ENCODE results near the gene FKBP2. TPM values are rescaled to one million over a fixed set of nuclear protein-coding genes. Genes with fewer than 3 reads are reported as not detected.

The FKBP2 gene
- total and polyA plus RNA-seq, 5 donors from 2014 or later, result 21.1 to 47.8 (median 42.6) TPM

DNA sequence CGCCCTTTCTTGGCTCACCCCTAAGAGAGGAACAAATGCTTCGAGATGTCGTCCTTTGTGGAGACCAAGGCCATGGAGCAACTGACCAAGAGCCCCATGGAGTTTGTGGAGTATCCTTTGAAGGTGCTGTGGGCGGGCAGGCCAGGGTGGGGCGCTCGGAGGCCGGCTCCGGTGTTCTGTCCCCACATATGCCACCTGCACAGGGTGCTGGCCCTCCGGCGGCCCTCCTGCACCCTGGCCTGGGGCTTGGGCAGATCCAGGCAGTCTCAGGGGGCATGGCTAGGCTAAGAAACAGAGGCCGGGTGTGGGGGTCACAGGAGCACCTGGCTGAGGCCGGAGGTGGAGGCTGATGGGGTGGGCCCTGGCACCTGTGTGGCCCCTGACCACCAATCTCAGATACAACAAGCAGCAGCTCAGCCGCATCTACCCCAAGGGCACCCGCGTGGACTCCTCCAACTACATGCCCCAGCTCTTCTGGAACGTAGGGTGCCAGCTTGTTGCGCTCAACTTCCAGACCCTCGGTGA, 20.7 kb downstream of the FKBP2 start:
- H3K4me1 Mint-ChIP-seq, result peaks cover 0 to 9% (median 6%) of the 10 kb centered on the region in 4 donors
- H3K27ac ChIP-seq (ENCODE audit: insufficient read depth, low read length, poor library complexity, severe bottlenecking), result no peak overlapping the region
- no peaks in the 10 kb centered on the region for H3K9me3 ChIP-seq (ENCODE audit: control insufficient read depth in 2 of 2, low read length in 2 of 2)
- H3K27me3 ChIP-seq (ENCODE audit: control insufficient read depth, insufficient read depth, low read length), result no peaks in the 10 kb centered on the region
- H3K36me3 ChIP-seq (ENCODE audit: control insufficient read depth, insufficient read depth, low read length), result peaks cover 4% of the 10 kb centered on the region
- no peak overlapping the region for H3K4me3 ChIP-seq (ENCODE audit: low read depth, low read length)
- no peaks in the 10 kb centered on the region for H3K27me3 Mint-ChIP-seq
- no peak for DNase-seq
- no peak overlapping the region for H3K27ac Mint-ChIP-seq
- no peaks in the 10 kb centered on the region for H3K9me3 Mint-ChIP-seq
- ATAC-seq (ENCODE audit: low read depth in 2 of 2), result no peak
- H3K4me1 ChIP-seq (ENCODE audit: control insufficient read depth, insufficient read depth, low read length, poor library complexity, severe bottlenecking), result peaks cover 5% of the 10 kb centered on the region
- no peak overlapping the region for H3K4me3 Mint-ChIP-seq
- no peaks in the 10 kb centered on the region for H3K36me3 Mint-ChIP-seq

DNA sequence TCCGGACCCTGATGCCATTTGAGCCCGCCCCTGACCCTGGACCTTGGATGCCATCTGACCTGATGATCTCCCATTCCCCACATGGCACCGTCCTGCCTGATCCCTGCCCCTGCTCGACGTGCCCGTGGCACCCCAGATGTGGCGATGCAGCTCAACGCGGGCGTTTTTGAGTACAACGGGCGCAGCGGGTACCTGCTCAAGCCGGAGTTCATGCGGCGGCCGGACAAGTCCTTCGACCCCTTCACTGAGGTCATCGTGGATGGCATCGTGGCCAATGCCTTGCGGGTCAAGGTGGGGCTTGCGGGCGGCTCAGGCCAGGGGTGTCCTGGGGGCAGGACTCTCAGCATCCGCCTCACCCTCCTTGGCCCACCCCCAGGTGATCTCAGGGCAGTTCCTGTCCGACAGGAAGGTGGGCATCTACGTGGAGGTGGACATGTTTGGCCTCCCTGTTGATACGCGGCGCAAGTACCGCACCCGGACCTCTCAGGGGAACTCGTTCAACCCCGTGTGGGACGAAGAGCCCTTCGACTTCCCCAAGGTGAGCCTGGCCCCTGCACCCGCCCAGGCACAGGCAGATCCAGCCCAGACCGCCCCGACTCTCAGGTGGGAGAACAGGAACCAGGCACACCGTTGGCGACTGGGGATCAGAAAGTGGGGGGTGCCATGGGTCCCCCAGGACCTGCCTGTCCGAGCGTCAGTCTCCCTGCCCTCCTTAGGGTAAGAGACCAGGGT, 21.5 kb downstream of the FKBP2 start:
- H3K27ac Mint-ChIP-seq, result no peak overlapping the region
- no peaks in the 10 kb centered on the region for H3K27me3 ChIP-seq (ENCODE audit: control insufficient read depth, insufficient read depth, low read length)
- no peaks in the 10 kb centered on the region for H3K9me3 ChIP-seq (ENCODE audit: control insufficient read depth in 2 of 2, low read length in 2 of 2)
- H3K4me3 ChIP-seq (ENCODE audit: low read depth, low read length), result no peak overlapping the region
- peaks cover 0 to 9% (median 6%) of the 10 kb centered on the region in 4 donors for H3K4me1 Mint-ChIP-seq
- H3K4me3 Mint-ChIP-seq, result no peak overlapping the region
- H3K4me1 ChIP-seq (ENCODE audit: control insufficient read depth, insufficient read depth, low read length, poor library complexity, severe bottlenecking), result peaks cover 5% of the 10 kb centered on the region
- peaks cover 4% of the 10 kb centered on the region for H3K36me3 ChIP-seq (ENCODE audit: control insufficient read depth, insufficient read depth, low read length)
- no peaks in the 10 kb centered on the region for H3K9me3 Mint-ChIP-seq
- H3K27ac ChIP-seq (ENCODE audit: insufficient read depth, low read length, poor library complexity, severe bottlenecking), result no peak overlapping the region
- no peaks in the 10 kb centered on the region for H3K27me3 Mint-ChIP-seq
- ATAC-seq (ENCODE audit: low read depth in 2 of 2) (no peak), DNase-seq (no peak)
- no peaks in the 10 kb centered on the region for H3K36me3 Mint-ChIP-seq

DNA sequence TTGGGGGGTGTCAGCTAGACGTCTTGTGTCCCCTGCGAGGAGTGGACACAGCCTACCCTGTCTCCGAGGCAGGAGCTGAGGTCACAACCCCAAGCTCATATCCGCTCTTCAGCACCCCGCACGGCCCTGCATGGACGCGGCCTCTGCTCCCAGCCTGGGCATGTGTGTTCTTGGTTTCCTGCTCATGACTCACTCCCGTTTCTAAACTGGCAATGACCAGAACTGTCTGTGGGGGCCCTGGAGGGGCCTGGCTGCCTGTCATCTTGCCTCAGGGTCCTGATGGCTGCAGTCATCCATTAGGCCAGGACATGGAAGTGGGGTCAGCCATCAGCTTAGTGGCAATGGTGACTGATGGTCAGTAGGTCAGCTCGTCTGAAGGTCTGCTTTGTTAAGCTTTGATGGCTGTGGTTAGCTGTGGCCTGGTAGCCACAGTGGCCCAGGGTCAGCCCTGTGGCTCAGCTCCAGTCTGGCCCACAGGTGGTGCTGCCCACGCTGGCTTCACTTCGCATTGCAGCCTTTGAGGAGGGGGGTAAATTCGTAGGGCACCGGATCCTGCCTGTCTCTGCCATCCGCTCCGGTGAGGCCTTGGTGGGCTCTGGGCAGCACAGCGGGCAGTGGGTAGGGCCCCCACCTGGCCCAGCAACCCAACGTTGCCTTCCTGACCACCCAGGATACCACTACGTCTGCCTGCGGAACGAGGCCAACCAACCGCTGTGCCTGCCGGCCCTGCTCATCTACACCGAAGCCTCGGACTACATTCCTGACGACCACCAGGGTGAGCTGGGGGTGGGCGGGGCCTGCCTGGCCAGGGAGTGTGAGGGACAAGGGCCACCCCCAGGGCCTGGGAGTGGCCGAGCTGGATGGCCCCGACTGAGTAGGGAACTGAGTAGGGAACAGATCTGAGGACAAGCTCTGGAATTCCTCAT, 22.4 kb downstream of the FKBP2 start:
- Mint-ChIP-seq H3K27ac (no peak overlapping the region), H3K27me3 (no peaks in the 10 kb centered on the region), H3K4me1 (peaks cover 0 to 15% (median 11%) of the 10 kb centered on the region in 4 donors), H3K9me3 (no peaks in the 10 kb centered on the region), H3K4me3 (no peak overlapping the region), H3K36me3 (no peaks in the 10 kb centered on the region)
- H3K4me3 ChIP-seq (ENCODE audit: low read depth, low read length), result no peak overlapping the region
- ATAC-seq (ENCODE audit: low read depth in 2 of 2) (no peak), DNase-seq (no peak)
- H3K27ac ChIP-seq (ENCODE audit: insufficient read depth, low read length, poor library complexity, severe bottlenecking), result no peak overlapping the region
- H3K27me3 ChIP-seq (ENCODE audit: control insufficient read depth, insufficient read depth, low read length), result no peaks in the 10 kb centered on the region
- H3K9me3 ChIP-seq (ENCODE audit: control insufficient read depth in 2 of 2, low read length in 2 of 2), result no peaks in the 10 kb centered on the region
- H3K36me3 ChIP-seq (ENCODE audit: control insufficient read depth, insufficient read depth, low read length), result peaks cover 4% of the 10 kb centered on the region
- peaks cover 5% of the 10 kb centered on the region for H3K4me1 ChIP-seq (ENCODE audit: control insufficient read depth, insufficient read depth, low read length, poor library complexity, severe bottlenecking)

DNA sequence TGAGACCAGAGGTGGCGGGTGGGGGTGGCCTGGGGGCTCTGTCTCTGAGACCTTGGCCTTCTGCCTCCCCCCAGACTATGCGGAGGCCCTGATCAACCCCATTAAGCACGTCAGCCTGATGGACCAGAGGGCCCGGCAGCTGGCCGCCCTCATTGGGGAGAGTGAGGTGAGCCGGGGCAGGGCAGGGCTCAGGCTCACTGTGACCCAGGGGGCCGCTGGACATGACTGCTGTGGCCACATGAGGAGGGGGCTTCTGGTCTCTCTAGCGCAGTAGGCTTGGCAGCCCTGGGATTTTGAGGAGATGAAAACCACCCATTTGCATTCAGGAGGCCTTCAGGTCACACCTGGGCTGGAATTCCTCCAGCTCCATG, 23.0 kb downstream of the FKBP2 start:
- ATAC-seq (ENCODE audit: low read depth in 2 of 2) (no peak), DNase-seq (no peak)
- H3K36me3 Mint-ChIP-seq, result no peaks in the 10 kb centered on the region
- no peak overlapping the region for H3K4me3 Mint-ChIP-seq
- H3K27me3 Mint-ChIP-seq, result no peaks in the 10 kb centered on the region
- Histone ChIP-seq H3K4me1 (ENCODE audit: control insufficient read depth, insufficient read depth, low read length, poor library complexity, severe bottlenecking) (peaks cover 12% of the 10 kb centered on the region), H3K27me3 (ENCODE audit: control insufficient read depth, insufficient read depth, low read length) (no peaks in the 10 kb centered on the region), H3K9me3 (ENCODE audit: control insufficient read depth in 2 of 2, low read length in 2 of 2) (no peaks in the 10 kb centered on the region), H3K27ac (ENCODE audit: insufficient read depth, low read length, poor library complexity, severe bottlenecking) (no peak overlapping the region), H3K4me3 (ENCODE audit: low read depth, low read length) (no peak overlapping the region), H3K36me3 (ENCODE audit: control insufficient read depth, insufficient read depth, low read length) (no peaks in the 10 kb centered on the region)
- H3K4me1 Mint-ChIP-seq, result peaks cover 0 to 20% (median 15%) of the 10 kb centered on the region in 4 donors
- no peak overlapping the region for H3K27ac Mint-ChIP-seq
- no peaks in the 10 kb centered on the region for H3K9me3 Mint-ChIP-seq

DNA sequence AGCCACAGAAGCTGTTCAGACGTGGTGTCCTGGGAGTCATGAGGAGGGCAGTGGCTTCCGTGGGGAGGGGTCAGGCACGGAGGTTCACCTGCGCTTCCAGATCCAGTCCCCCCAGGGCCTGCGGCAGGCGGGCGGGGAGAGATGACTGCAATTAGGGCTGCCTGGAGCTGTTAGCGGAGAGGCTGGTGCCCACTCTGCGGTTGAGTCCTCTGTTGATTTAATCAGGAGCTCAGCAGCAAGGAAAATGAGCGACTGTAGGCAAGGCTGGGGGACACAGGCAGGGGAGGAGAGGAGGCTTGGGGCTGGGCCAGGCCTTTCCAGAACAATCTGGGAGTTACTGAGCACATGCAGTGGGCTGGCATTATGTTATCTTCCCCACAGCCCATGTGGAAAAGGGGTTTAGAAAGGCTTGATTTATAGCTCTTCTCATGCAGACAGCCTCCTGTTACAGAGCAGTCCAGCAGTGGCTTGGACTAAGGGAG, 23.5 kb downstream of the FKBP2 start:
- Histone ChIP-seq H3K36me3 (ENCODE audit: control insufficient read depth, insufficient read depth, low read length) (no peaks in the 10 kb centered on the region), H3K27ac (ENCODE audit: insufficient read depth, low read length, poor library complexity, severe bottlenecking) (no peak overlapping the region), H3K9me3 (ENCODE audit: control insufficient read depth in 2 of 2, low read length in 2 of 2) (no peaks in the 10 kb centered on the region), H3K4me3 (ENCODE audit: low read depth, low read length) (no peak overlapping the region), H3K4me1 (ENCODE audit: control insufficient read depth, insufficient read depth, low read length, poor library complexity, severe bottlenecking) (peaks cover 13% of the 10 kb centered on the region), H3K27me3 (ENCODE audit: control insufficient read depth, insufficient read depth, low read length) (no peaks in the 10 kb centered on the region)
- H3K27me3 Mint-ChIP-seq, result no peaks in the 10 kb centered on the region
- H3K4me1 Mint-ChIP-seq, result peaks cover 0 to 22% (median 16%) of the 10 kb centered on the region in 4 donors
- peak overlapping the region in 1 of 4 donors; percentile 63 for H3K4me3 Mint-ChIP-seq
- no peaks in the 10 kb centered on the region for H3K36me3 Mint-ChIP-seq
- ATAC-seq (ENCODE audit: low read depth in 2 of 2) (no peak), DNase-seq (no peak)
- peak overlapping the region in 2 of 3 donors; percentile 46 to 96 for H3K27ac Mint-ChIP-seq
- no peaks in the 10 kb centered on the region for H3K9me3 Mint-ChIP-seq

DNA sequence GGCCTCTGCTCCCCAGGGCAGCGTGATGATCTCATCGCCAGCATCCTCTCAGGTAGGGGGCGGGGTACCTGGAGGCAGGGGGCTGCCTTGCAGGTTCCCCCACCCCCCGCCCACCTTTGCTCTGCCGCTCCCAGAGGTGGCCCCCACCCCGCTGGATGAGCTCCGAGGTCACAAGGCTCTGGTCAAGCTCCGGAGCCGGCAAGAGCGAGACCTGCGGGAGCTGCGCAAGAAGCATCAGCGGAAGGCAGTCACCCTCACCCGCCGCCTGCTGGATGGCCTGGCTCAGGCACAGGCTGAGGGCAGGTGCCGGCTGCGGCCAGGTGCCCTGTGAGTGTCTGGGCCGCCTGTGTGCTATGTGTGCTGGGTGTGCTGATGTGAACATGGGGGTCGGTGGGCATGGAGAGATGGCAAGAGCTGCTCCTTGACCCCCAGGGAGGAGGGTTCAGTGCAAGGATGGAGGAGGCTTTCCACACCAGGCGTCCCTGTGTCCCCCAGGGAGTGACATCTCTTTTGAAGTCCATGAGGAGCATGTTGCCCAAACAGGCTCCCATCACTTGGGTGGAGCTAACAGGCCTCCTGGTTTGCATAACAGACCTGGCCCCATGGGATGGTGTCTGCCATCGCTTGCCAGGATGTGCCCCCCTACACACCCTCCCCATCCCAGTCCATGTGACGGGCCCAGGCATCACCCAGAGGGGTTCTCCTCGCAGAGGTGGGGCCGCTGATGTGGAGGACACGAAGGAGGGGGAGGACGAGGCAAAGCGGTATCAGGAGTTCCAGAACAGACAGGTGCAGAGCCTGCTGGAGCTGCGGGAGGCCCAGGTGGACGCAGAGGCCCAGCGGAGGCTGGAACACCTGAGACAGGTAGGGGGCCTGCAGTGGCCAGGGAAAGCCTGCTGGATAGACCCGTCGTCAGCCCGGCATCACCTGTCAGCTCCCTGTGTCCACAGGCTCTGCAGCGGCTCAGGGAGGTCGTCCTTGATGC, 24.6 kb downstream of the FKBP2 start:
- no peaks in the 10 kb centered on the region for H3K36me3 Mint-ChIP-seq
- peak overlapping the region in 1 of 4 donors; percentile 77 for H3K4me3 Mint-ChIP-seq
- H3K4me1 Mint-ChIP-seq, result peaks cover 0 to 27% (median 15%) of the 10 kb centered on the region in 4 donors
- H3K27ac ChIP-seq (ENCODE audit: insufficient read depth, low read length, poor library complexity, severe bottlenecking), result no peak overlapping the region
- H3K9me3 ChIP-seq (ENCODE audit: control insufficient read depth in 2 of 2, low read length in 2 of 2), result no peaks in the 10 kb centered on the region
- ATAC-seq (ENCODE audit: low read depth in 2 of 2) (no peak), DNase-seq (no peak)
- peaks cover 7% of the 10 kb centered on the region for H3K27me3 Mint-ChIP-seq
- H3K27ac Mint-ChIP-seq, result no peak overlapping the region
- H3K9me3 Mint-ChIP-seq, result peaks cover 0 to 3% (median 0%) of the 10 kb centered on the region in 7 donors
- peaks cover 17% of the 10 kb centered on the region for H3K4me1 ChIP-seq (ENCODE audit: control insufficient read depth, insufficient read depth, low read length, poor library complexity, severe bottlenecking)
- no peaks in the 10 kb centered on the region for H3K36me3 ChIP-seq (ENCODE audit: control insufficient read depth, insufficient read depth, low read length)
- H3K4me3 ChIP-seq (ENCODE audit: low read depth, low read length), result no peak overlapping the region
- no peaks in the 10 kb centered on the region for H3K27me3 ChIP-seq (ENCODE audit: control insufficient read depth, insufficient read depth, low read length)

DNA sequence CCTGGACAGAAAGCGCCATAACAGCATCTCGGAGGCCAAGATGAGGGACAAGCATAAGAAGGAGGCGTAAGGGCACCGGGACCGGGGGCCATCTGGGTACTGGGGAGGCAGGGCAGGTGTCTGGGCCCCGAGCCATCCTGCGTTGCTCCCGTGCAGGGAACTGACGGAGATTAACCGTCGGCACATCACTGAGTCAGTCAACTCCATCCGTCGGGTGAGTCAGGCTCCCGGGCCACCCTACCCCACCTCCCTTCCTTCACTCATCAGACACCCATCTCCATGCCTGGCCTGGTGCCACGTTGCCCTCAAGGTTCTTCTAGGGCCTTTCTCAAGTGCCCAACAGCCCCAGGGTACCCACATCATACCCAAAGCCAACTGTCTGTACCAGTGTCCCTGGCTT, 25.4 kb downstream of the FKBP2 start:
- Mint-ChIP-seq H3K27ac (no peak overlapping the region), H3K4me3 (no peak overlapping the region), H3K36me3 (no peaks in the 10 kb centered on the region), H3K4me1 (peaks cover 0 to 28% (median 15%) of the 10 kb centered on the region in 4 donors), H3K9me3 (peaks cover 0 to 3% (median 0%) of the 10 kb centered on the region in 7 donors), H3K27me3 (peaks cover 8% of the 10 kb centered on the region)
- Histone ChIP-seq H3K9me3 (ENCODE audit: control insufficient read depth in 2 of 2, low read length in 2 of 2) (no peaks in the 10 kb centered on the region), H3K4me1 (ENCODE audit: control insufficient read depth, insufficient read depth, low read length, poor library complexity, severe bottlenecking) (peaks cover 21% of the 10 kb centered on the region), H3K27ac (ENCODE audit: insufficient read depth, low read length, poor library complexity, severe bottlenecking) (no peak overlapping the region), H3K4me3 (ENCODE audit: low read depth, low read length) (no peak overlapping the region), H3K36me3 (ENCODE audit: control insufficient read depth, insufficient read depth, low read length) (no peaks in the 10 kb centered on the region), H3K27me3 (ENCODE audit: control insufficient read depth, insufficient read depth, low read length) (no peaks in the 10 kb centered on the region)
- ATAC-seq (ENCODE audit: low read depth in 2 of 2) (no peak), DNase-seq (no peak)
